Lower leg skin (tissue), 3 donors: Measurements from ENCODE around the gene PIP5KL1.

Experiments used
- CTCF ChIP-seq, 3 donors: fragments of 450-650 bp; IDR thresholded peaks; one replicate each; pipeline ENCODE4 v1.5.1; 2016; ENCODE audit warnings: antibody characterized with exemption in 3 of 3, mild to moderate bottlenecking in 3 of 3, moderate library complexity in 2 of 3
- POLR2A ChIP-seq, 2 donors: fragments of 450-650 bp; IDR thresholded peaks; one replicate each; pipeline ENCODE4 v1.6.1; 2016 to 2017; ENCODE audit warnings: antibody characterized with exemption in 2 of 2, mild to moderate bottlenecking in 1 of 2, moderate library complexity in 1 of 2

DNA sequence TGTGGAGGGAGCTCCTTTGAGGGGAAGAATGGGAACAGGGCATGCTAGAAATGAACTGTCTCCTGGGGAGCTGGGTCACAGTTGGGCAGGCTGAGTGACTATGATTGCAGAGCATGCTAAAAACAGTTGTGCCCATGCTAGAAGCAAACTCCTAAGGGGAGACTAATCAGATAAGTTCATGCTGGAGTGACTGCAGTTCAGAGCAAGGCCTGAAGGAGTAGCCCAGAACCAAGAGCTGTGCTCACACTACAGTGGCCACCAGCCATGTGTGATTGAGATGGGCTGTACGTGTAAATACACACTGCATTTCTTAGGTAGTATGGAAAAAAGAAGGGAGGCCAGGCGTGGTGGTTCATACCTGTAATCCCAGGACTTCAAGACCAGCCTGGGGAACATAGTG is 42.8 kb downstream of the PIP5KL1 start:
- TF ChIP-seq CTCF (IDR thresholded peaks at IDR 0.05) (no peak), POLR2A (IDR thresholded peaks at IDR 0.05) (no peak)
